Endothelial cell of umbilical vein (primary cell): Measurements from ENCODE around the gene NSD1. TPM values are rescaled to one million over a fixed set of nuclear protein-coding genes. Genes with fewer than 3 reads are reported as not detected.

Experiments
- BruUV-seq: library from RNA; stranded (reverse); fragments of 400-500 nt; replicated peaks from 2 replicates; lab custom pipeline; 2021; lab: Mats Ljungman, UMichigan
- CTCF ChIA-PET: fragments of 300-600, 350-600 bp; sonication (Branson Sonifier 250); formaldehyde crosslinking; loops from one replicate; lab custom pipeline; 2021; ENCODE audit warnings: antibody characterized with exemption, inconsistent platforms; lab: Charles Lee
- POLR2A ChIA-PET: fragments of 300-600, 350-600 bp; sonication (Branson Sonifier 250); formaldehyde crosslinking; loops from one replicate; lab custom pipeline; 2021; ENCODE audit warnings: antibody characterized with exemption, inconsistent platforms; lab: Charles Lee
- DNase-seq: peaks from one replicate; pipeline ENCODE4 v3.0.0-alpha.2; 2011; ENCODE audit warnings: low read depth, low spot score
- FAIRE-seq: peaks from 2 replicates; lab custom pipeline; 2011; peaks lifted over from hg19 to GRCh38; lab: Jason Lieb, UNC
- H2AFZ ChIP-seq: 2 replicates; pipeline ENCODE4 v1.6.0; 2012; ENCODE audit warnings: low read depth, low read length, control low read depth, inconsistent platforms
- H3K27ac ChIP-seq: 2 replicates; pipeline ENCODE4 v1.5.1; 2011; ENCODE audit warnings: low read depth, mild to moderate bottlenecking, control low read depth, low read length, moderate library complexity; ENCODE audit not compliant: insufficient read depth
- H3K27me3 ChIP-seq, 2 experiments: 2 replicates each; pipeline versions ENCODE4 v1.6.0 to v1.6.1; 2011; ENCODE audit warnings: low read length in 2 of 2, mixed read lengths in 1 of 2; ENCODE audit not compliant: control insufficient read depth in 2 of 2, insufficient read depth in 2 of 2
- H3K36me3 ChIP-seq, 2 experiments: 2 replicates in 1 of 2; 3 replicates in 1 of 2; pipeline ENCODE4 v1.5.1; 2011; ENCODE audit warnings: low read length in 2 of 2, mild to moderate bottlenecking in 1 of 2, moderate library complexity in 1 of 2; ENCODE audit not compliant: control insufficient read depth in 2 of 2, insufficient read depth in 2 of 2; ENCODE audit errors: extremely low read depth in 1 of 2
- H3K4me1 ChIP-seq: 3 replicates; pipeline ENCODE4 v1.5.1; 2011; ENCODE audit warnings: mild to moderate bottlenecking, low read length; ENCODE audit not compliant: control insufficient read depth, insufficient read depth; ENCODE audit errors: extremely low read depth
- H3K4me2 ChIP-seq: 2 replicates; pipeline ENCODE4 v1.6.1; 2011; ENCODE audit warnings: low read length, control low read depth, mixed read lengths; ENCODE audit not compliant: insufficient read depth
- H3K4me3 ChIP-seq, 3 experiments: fragments of 200-600 bp in 1 of 3; sonication (generic), shearing (Covaris generic) in 1 of 3; replicated peaks in 1 of 3; 2 replicates each; pipeline ENCODE4 v1.5.1; 2011 to 2016; ENCODE audit warnings: control low read depth in 3 of 3, low read length in 3 of 3, mild to moderate bottlenecking in 2 of 3, inconsistent platforms in 1 of 3, low read depth in 1 of 3, moderate library complexity in 1 of 3; ENCODE audit not compliant: insufficient read depth in 1 of 3
- H3K79me2 ChIP-seq: 2 replicates; pipeline ENCODE4 v1.6.0; 2012; ENCODE audit warnings: low read length, inconsistent platforms; ENCODE audit not compliant: control insufficient read depth, insufficient read depth
- H3K9ac ChIP-seq: replicated peaks from 2 replicates; pipeline ENCODE3; 2011; ENCODE audit warnings: low read length, control low read depth; ENCODE audit not compliant: insufficient read depth; ENCODE audit errors: extremely low read depth
- H3K9me1 ChIP-seq: replicated peaks from 3 replicates; pipeline ENCODE4 v1.6.0; 2011; ENCODE audit warnings: mild to moderate bottlenecking, low read length; ENCODE audit not compliant: control insufficient read depth, insufficient read depth; ENCODE audit errors: extremely low read depth
- H3K9me3 ChIP-seq: replicated peaks from 2 replicates; pipeline ENCODE4 v1.5.1; 2012; ENCODE audit warnings: low read length, inconsistent platforms; ENCODE audit not compliant: control insufficient read depth, insufficient read depth
- H4K20me1 ChIP-seq: replicated peaks from 2 replicates; pipeline ENCODE3; 2011; ENCODE audit warnings: mild to moderate bottlenecking, low read length; ENCODE audit not compliant: control insufficient read depth, insufficient read depth; ENCODE audit errors: extremely low read depth
- CTCF ChIP-seq, 2 donors: IDR thresholded peaks; 1 replicate in 1 of 2; 2 replicates in 1 of 2; pipeline ENCODE4 v1.5.1; 2011; ENCODE audit warnings: low read length in 2 of 2, mild to moderate bottlenecking in 2 of 2, moderate library complexity in 2 of 2, control low read depth in 1 of 2, inconsistent platforms in 1 of 2, low read depth in 1 of 2; ENCODE audit not compliant: insufficient read depth in 1 of 2; ENCODE audit errors: extremely low read depth in 1 of 2
- EZH2 ChIP-seq: IDR thresholded peaks from 2 replicates; pipeline ENCODE4 v1.6.1; 2012; ENCODE audit warnings: borderline replicate concordance, low read depth, mild to moderate bottlenecking, moderate library complexity, low read length, inconsistent platforms; ENCODE audit not compliant: severe bottlenecking
- FOS ChIP-seq: IDR thresholded peaks from 2 replicates; pipeline ENCODE4 v1.6.1; 2011; ENCODE audit warnings: mild to moderate bottlenecking, low read length, moderate library complexity, borderline replicate concordance; ENCODE audit not compliant: insufficient read depth
- JUN ChIP-seq: IDR thresholded peaks from 2 replicates; pipeline ENCODE4 v1.6.1; 2011; ENCODE audit warnings: borderline replicate concordance, low read depth; ENCODE audit not compliant: insufficient read length, insufficient read depth
- MAX ChIP-seq: IDR thresholded peaks from 2 replicates; pipeline ENCODE4 v1.6.1; 2011; ENCODE audit not compliant: insufficient read depth, insufficient read length
- MYC ChIP-seq: IDR thresholded peaks from one replicate; pipeline ENCODE4 v1.6.1; 2011; ENCODE audit warnings: mild to moderate bottlenecking, low read depth, low read length
- POLR2A ChIP-seq: IDR thresholded peaks from 2 replicates; pipeline ENCODE4 v1.6.1; 2012; ENCODE audit warnings: low read depth, mild to moderate bottlenecking, control low read depth, low read length
- POLR2AphosphoS5 ChIP-seq: IDR thresholded peaks from 2 replicates; pipeline ENCODE4 v1.6.1; 2012; ENCODE audit warnings: low read depth, mild to moderate bottlenecking, control low read depth, low read length, moderate library complexity; ENCODE audit not compliant: insufficient read depth
- dilution Hi-C: fragments of 300-500 bp; cut with MboI; formaldehyde crosslinking; loops from one replicate; pipeline ENCODE4 v1.15.0; 2019; ENCODE audit warnings: low sequenced_read_pairs; ENCODE audit not compliant: extremely low pct_ligation_motif_present
- intact Hi-C: fragments of 100-400 bp; cut with micrococcal nuclease; formaldehyde crosslinking; loops from one replicate; pipeline ENCODE4 v1.10.0; 2022
- polyA plus RNA-seq, 4 experiments: library from polyadenylated mRNA; depleted of rRNA in 3 of 4; stranded (reverse) in 3 of 4; unstranded in 1 of 4; fragments of >200 nt; gene quantifications; 2 replicates each; pipeline versions ENCODE4 v1.2.1 to v1.2.3, GENCODE V29; 2011 to 2012; ENCODE audit warnings: missing spikeins in 1 of 4
- total RNA-seq: library from RNA; stranded (reverse); gene quantifications from 2 replicates; pipeline ENCODE4 v1.2.3, GENCODE V29; 2021

Gene NSD1
- total and polyA plus RNA-seq, 2 donors (not counting 3 experiments of a cell fraction or from before 2014, with no cell fraction given), result 14.4 to 90.4 TPM

GRCh38 chr5:177349762-177350161, 216.2 kb downstream of the NSD1 start:
- FAIRE-seq (no peak), DNase-seq (no peak)
- intact Hi-C loops, result loop anchor here (2.0 kb wide), 1 partner anchor 37 kb away; no protein-coding TSS in a partner anchor
- no TSS peak for BruUV-seq
- TF ChIP-seq MYC (no peak), JUN (no peak), MAX (no peak), EZH2 (no peak), FOS (no peak), CTCF (IDR thresholded peaks at IDR 0.05; ENCODE audit: extremely low read depth in 1 of 2, insufficient read depth in 1 of 2, low read depth in 1 of 2, low read length in 2 of 2) (no peak), POLR2A (no peak), POLR2AphosphoS5 (no peak)
- no peak overlapping the region for H3K9ac ChIP-seq
- H3K4me3 ChIP-seq, result no peak overlapping the region
- no peak overlapping the region for H2AFZ ChIP-seq
- POLR2A ChIA-PET, result interaction anchor here (2.1 kb wide), 1 partner anchor 12 kb away, joined by 6 read pairs; no protein-coding TSS in a partner anchor
- no peaks in the 10 kb centered on the region for H3K9me1 ChIP-seq
- no peak overlapping the region for H3K4me2 ChIP-seq
- H4K20me1 ChIP-seq, result no peaks in the 10 kb centered on the region
- dilution Hi-C loops, result no loop called here
- H3K36me3 ChIP-seq, result peaks cover 2 to 4% of the 10 kb centered on the region in 2 experiments
- CTCF ChIA-PET, result interaction anchor here (1.0 to 1.3 kb wide), 2 partner anchors 29 to 40 kb away, joined by 3 read pairs; no protein-coding TSS in a partner anchor
- peaks cover 54% of the 10 kb centered on the region for H3K79me2 ChIP-seq
- H3K4me1 ChIP-seq, result peaks cover 21% of the 10 kb centered on the region
- H3K27ac ChIP-seq, result no peak overlapping the region
- no peaks in the 10 kb centered on the region for H3K27me3 ChIP-seq
- no peaks in the 10 kb centered on the region for H3K9me3 ChIP-seq

Other genes with a start within 250 kb of the NSD1 start
- not detected in 2 replicates for gene HK3, start 234.4 kb upstream of the NSD1 start, total RNA-seq
- gene HK3, start 234.4 kb upstream of the NSD1 start, polyA plus RNA-seq, result not detected in 2 replicates
- gene UIMC1, start 127.0 kb upstream of the NSD1 start, total RNA-seq, result 56.5 and 60.1 TPM in 2 replicates
- 16.9 and 17.2 TPM in 2 replicates for gene UIMC1, start 127.0 kb upstream of the NSD1 start, polyA plus RNA-seq
- 28.6 and 35.2 TPM in 2 replicates for gene ZNF346, start 111.1 kb upstream of the NSD1 start, total RNA-seq
- gene ZNF346, start 111.1 kb upstream of the NSD1 start, polyA plus RNA-seq, result 25.1 and 25.3 TPM in 2 replicates
- gene FGFR4, start 46.9 kb upstream of the NSD1 start, total RNA-seq, result 2.9 and 3.8 TPM in 2 replicates
- 1.9 and 2.3 TPM in 2 replicates for gene FGFR4, start 46.9 kb upstream of the NSD1 start, polyA plus RNA-seq
- 20.6 and 20.7 TPM in 2 replicates for gene RAB24, start 169.9 kb downstream of the NSD1 start, total RNA-seq
- gene RAB24, start 169.9 kb downstream of the NSD1 start, polyA plus RNA-seq, result 43.6 and 44.0 TPM in 2 replicates
- 201 and 203 TPM in 2 replicates for gene PRELID1, start 170.0 kb downstream of the NSD1 start, total RNA-seq
- 293 and 356 TPM in 2 replicates for gene PRELID1, start 170.0 kb downstream of the NSD1 start, polyA plus RNA-seq
- 30.5 and 44.2 TPM in 2 replicates for gene MXD3, start 178.1 kb downstream of the NSD1 start, total RNA-seq
- gene MXD3, start 178.1 kb downstream of the NSD1 start, polyA plus RNA-seq, result 38.4 and 49.9 TPM in 2 replicates
- gene LMAN2, start 217.9 kb downstream of the NSD1 start, total RNA-seq, result 151 and 160 TPM in 2 replicates
- 370 and 475 TPM in 2 replicates for gene LMAN2, start 217.9 kb downstream of the NSD1 start, polyA plus RNA-seq
- 4.3 and 4.8 TPM in 2 replicates for gene RGS14, start 224.2 kb downstream of the NSD1 start, total RNA-seq
- 7.3 and 9.9 TPM in 2 replicates for gene RGS14, start 224.2 kb downstream of the NSD1 start, polyA plus RNA-seq